ENCODE measurements around the gene CDKN2AIPNL.

The CDKN2AIPNL gene

GRCh38 chr5:134406390-134406789 is 5.3 kb downstream of the CDKN2AIPNL start:
- no peak for TF ChIP-seq CTCF (conservative IDR thresholded peaks at IDR 0.05; ENCODE audit: low read depth, low read length)
- DNase-seq (ENCODE audit: low read depth), result no peak

DNA sequence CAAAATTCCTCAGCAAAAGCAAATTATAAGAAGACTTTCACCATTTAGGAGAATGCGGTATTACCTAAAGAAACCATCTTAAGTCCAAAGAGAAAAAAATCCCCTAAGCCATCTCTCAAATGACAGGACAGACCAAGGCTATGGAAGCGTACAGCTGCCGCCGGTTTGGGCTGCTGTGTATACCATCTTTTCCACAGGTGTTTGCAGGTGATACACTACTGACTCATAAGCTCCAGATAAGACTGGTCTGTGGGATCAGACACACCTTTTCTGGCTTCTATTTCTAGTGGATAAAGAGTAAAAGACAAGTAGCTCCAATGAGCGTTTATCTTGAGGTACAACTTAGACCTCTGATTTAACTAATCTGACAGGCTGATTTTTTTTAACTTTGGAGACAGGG is 7.7 kb downstream of the CDKN2AIPNL start:
- TF ChIP-seq CTCF (conservative IDR thresholded peaks at IDR 0.05; ENCODE audit: low read depth, low read length), result no peak
- no peak for DNase-seq (ENCODE audit: low read depth)
- no peak overlapping the region for H3K4me3 ChIP-seq (ENCODE audit: low read depth, low read length)

More at GRCh38 chr5:134406390-134406789, 5.3 kb downstream of the CDKN2AIPNL start:
- no peak overlapping the region for H3K4me3 ChIP-seq (ENCODE audit: low read depth, low read length)

GRCh38 chr5:134398609-134399155 is 13.0 kb downstream of the CDKN2AIPNL start:
- TF ChIP-seq CTCF (conservative IDR thresholded peaks at IDR 0.05; ENCODE audit: low read depth, low read length), result no peak
- H3K4me3 ChIP-seq (ENCODE audit: low read depth, low read length), result no peak overlapping the region
- no peak for DNase-seq (ENCODE audit: low read depth)

GRCh38 chr5:134397196-134397595 is 14.5 kb downstream of the CDKN2AIPNL start:
- no peak for TF ChIP-seq CTCF (conservative IDR thresholded peaks at IDR 0.05; ENCODE audit: low read depth, low read length)
- DNase-seq (ENCODE audit: low read depth), result no peak
- H3K4me3 ChIP-seq (ENCODE audit: low read depth, low read length), result no peak overlapping the region

GRCh38 chr5:134396274-134396673 is 15.4 kb downstream of the CDKN2AIPNL start:
- no peak for DNase-seq (ENCODE audit: low read depth)
- no peak for TF ChIP-seq CTCF (conservative IDR thresholded peaks at IDR 0.05; ENCODE audit: low read depth, low read length)
- H3K4me3 ChIP-seq (ENCODE audit: low read depth, low read length), result no peak overlapping the region

DNA sequence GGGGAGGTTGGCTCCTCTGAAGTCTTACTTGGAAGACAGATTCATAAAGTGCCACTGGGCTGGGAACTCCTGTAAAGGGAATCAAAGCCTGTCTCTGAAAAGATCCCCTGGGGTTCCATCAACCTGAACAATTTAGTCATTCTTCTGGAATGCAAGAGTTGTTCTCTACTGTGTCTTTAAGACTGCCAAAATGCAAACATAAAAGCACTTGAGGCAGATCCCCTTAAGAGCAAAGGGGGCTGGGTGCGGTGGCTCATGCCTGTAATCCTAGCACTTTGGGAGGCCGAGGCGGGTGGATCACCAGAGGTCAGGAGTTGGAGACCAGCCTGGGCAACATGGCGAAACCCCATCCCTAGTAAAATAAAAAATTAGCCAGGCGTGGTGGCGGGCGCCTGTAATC is 16.7 kb downstream of the CDKN2AIPNL start:
- TF ChIP-seq CTCF (conservative IDR thresholded peaks at IDR 0.05; ENCODE audit: low read depth, low read length), result no peak
- H3K4me3 ChIP-seq (ENCODE audit: low read depth, low read length), result no peak overlapping the region
- peak; percentile 67 for DNase-seq (ENCODE audit: low read depth)

DNA sequence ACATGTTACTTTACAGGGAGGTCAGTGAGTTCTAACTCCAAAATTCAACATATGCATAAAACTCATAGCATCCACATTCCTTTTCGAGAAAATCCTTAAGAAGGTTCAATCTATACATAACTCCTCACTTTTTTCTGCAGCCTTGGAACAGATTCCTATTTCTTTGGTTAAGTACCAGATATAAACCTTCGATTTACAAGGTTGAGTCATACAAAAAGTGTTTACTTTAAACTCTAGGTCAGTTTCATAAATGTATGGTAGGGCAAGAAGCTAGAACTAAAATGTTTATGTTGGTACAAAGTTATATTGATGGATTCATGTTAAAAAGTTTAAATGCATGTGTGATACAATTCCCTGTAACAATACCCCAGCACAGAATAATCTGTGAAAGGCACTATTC is 19.4 kb downstream of the CDKN2AIPNL start:
- TF ChIP-seq CTCF (conservative IDR thresholded peaks at IDR 0.05; ENCODE audit: low read depth, low read length), result no peak
- H3K4me3 ChIP-seq (ENCODE audit: low read depth, low read length), result no peak overlapping the region
- no peak for DNase-seq (ENCODE audit: low read depth)
